Immature natural killer cell (primary cell): ENCODE measurements around the gene ARID5B. TPM values are rescaled to one million over a fixed set of nuclear protein-coding genes. Genes with fewer than 3 reads are reported as not detected.

Source experiments
- DNase-seq, 3 donors: peaks; one replicate each; pipeline ENCODE4 v3.0.0; 2022; ENCODE audit warnings: mixed read lengths in 1 of 3
- H3K27ac Mint-ChIP-seq, 6 donors: one replicate each; pipeline ENCODE4 v1.8.0; 2020; ENCODE audit warnings: mixed read lengths in 6 of 6, mild to moderate bottlenecking in 5 of 6, inconsistent platforms in 4 of 6, moderate library complexity in 3 of 6
- H3K27me3 Mint-ChIP-seq, 3 donors: one replicate each; pipeline ENCODE4 v1.8.0; 2020 to 2021; ENCODE audit warnings: low read depth in 3 of 3, mild to moderate bottlenecking in 3 of 3, mixed read lengths in 3 of 3, moderate library complexity in 3 of 3, inconsistent platforms in 1 of 3
- H3K36me3 Mint-ChIP-seq, 3 donors: one replicate each; pipeline ENCODE4 v1.8.0; 2020; ENCODE audit warnings: mixed read lengths in 3 of 3, inconsistent platforms in 2 of 3, mild to moderate bottlenecking in 2 of 3
- H3K4me1 Mint-ChIP-seq, 2 donors: one replicate each; pipeline ENCODE4 v1.8.0; 2020; ENCODE audit warnings: inconsistent platforms in 2 of 2, mild to moderate bottlenecking in 2 of 2, mixed read lengths in 2 of 2, moderate library complexity in 1 of 2
- H3K4me3 Mint-ChIP-seq, 5 donors: one replicate each; pipeline ENCODE4 v1.8.0; 2020; ENCODE audit warnings: mild to moderate bottlenecking in 5 of 5, mixed read lengths in 5 of 5, inconsistent platforms in 3 of 5, moderate library complexity in 3 of 5
- H3K9me3 Mint-ChIP-seq, 6 donors: one replicate each; pipeline ENCODE4 v1.8.0; 2020; ENCODE audit warnings: mild to moderate bottlenecking in 6 of 6, mixed read lengths in 6 of 6, inconsistent platforms in 4 of 6, moderate library complexity in 3 of 6
- polyA plus RNA-seq, 3 donors: library from polyadenylated mRNA; unstranded; fragments of 300-500 nt; fragmentation: Illumina TruSeq; gene quantifications; one replicate each; pipeline ENCODE4 v1.2.3, GENCODE V29; 2021

Gene ARID5B
- polyA plus RNA-seq, 3 donors from 2014 or later = 12.2 to 35.3 (median 22.1) TPM

DNA sequence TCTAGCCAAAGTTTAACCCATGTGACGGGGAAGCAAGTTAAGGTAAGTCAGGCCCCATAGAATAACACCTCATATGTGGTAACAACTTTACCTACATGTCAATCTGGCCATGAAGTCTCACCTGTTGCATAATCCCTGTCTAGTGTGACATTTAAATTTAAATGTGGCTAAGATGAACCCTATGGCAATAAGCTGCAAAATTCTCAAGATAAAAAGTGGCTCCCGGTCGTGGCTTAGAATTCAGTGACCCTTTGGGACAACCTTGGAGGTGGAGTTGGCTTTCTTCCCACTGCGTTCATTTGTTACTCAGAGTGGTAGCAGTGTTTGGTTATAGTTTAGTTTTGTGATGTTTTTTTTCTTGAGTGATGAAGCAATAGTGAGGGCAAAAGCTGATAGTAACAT lies 90.6 kb downstream of the ARID5B start:
- peak; percentile 34 to 43 (median 41) for DNase-seq
- Mint-ChIP-seq H3K9me3 (no peaks in the 10 kb centered on the region), H3K4me3 (peak overlapping the region; percentile 46 to 79 (median 75)), H3K27me3 (peaks cover 2 to 15% (median 12%) of the 10 kb centered on the region in 3 donors), H3K36me3 (peaks cover 3 to 7% (median 7%) of the 10 kb centered on the region in 3 donors), H3K27ac (peak overlapping the region; percentile 89 to 95 (median 94)), H3K4me1 (peaks cover 70 to 81% of the 10 kb centered on the region in 2 donors)

DNA sequence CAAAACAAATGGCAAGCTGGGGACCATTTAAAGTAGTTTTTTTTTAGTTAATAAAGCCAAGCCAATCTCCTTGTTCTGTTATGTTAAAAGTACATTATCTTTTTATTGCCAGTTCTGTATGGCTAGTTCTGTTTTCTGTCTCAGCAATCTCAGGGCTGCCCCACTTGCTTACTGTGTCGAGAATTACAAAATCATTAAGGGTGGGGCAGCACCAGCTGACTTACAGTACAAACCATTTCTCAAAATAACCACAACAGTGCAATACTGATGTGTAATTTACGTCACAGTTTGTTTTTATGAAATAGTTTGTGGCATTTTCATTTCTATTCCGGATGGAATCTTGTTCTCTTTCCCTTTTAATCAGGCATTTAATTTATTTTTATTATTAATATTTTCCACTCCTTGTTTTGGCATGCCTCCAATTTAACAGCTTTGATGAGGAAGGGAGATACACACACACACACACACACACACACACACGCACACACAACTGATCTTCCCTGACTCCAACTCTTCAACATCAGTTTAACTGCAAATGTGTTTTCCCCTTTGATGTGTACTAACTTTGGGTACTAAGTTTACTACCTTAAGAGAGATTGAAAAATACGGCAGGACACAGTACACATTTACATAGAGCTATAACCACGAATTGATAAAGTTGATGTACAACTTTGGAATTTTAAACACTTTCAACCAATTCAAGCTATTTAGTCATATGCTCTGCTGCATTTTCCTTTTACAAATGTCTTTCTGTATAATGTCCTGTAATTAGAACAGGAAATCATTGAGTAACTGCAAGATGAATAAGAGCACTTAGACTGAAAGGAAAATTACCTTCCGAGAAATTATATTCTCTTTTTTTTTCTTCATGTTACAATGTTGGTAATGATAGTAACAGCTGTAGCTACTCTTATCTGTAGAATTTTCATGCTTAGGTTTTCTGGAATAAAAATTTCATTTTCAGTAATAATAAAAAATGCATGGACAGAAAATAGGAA lies 91.5 kb downstream of the ARID5B start:
- DNase-seq = peak; percentile 79 to 82 (median 80)

DNA sequence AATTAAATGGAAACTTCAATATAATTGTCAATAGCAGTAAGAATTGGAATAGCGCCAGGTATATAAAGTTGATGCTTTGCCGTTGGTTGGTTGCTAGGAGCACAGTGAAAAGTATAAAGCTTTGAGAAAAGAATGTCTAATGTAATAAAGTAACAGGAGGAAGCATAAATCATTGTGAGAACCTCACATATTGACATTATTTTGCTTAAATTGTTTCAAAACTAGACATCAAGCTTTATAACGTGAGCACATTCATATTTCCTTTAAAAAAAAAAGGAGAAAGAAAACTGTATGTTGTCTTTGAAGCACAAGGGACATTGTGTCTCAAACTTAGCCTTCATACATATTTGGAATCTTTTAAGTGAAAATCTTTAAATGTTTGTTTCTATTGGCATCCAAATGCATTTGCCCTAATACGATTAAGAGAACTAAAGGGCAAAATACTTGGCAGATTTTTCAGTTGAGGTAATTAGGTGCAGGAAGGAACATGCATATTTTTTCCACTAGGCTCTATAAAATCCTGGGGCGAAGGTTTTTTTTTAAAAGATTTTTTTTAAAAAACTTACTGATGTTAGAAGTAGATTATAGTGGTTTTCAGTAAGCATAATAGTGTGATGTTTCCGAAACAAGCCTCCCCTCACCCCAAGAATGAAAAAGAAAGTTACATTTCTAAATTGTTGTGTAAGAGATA lies 92.4 kb downstream of the ARID5B start:
- H3K4me1 Mint-ChIP-seq = peaks cover 61 to 73% of the 10 kb centered on the region in 2 donors
- no peaks in the 10 kb centered on the region for H3K9me3 Mint-ChIP-seq
- H3K27ac Mint-ChIP-seq = peak overlapping the region; percentile 89 to 95 (median 94)
- peak overlapping the region; percentile 46 to 79 (median 75) for H3K4me3 Mint-ChIP-seq
- H3K27me3 Mint-ChIP-seq = peaks cover 2 to 15% (median 12%) of the 10 kb centered on the region in 3 donors
- peak; percentile 57 to 60 (median 57) for DNase-seq
- peaks cover 7 to 13% (median 7%) of the 10 kb centered on the region in 3 donors for H3K36me3 Mint-ChIP-seq

More for the DNA sequence above, 91.5 kb downstream of the ARID5B start:
- peak overlapping the region; percentile 46 to 79 (median 75) for H3K4me3 Mint-ChIP-seq
- peaks cover 61 to 72% of the 10 kb centered on the region in 2 donors for H3K4me1 Mint-ChIP-seq
- peaks cover 2 to 15% (median 12%) of the 10 kb centered on the region in 3 donors for H3K27me3 Mint-ChIP-seq
- peak overlapping the region; percentile 89 to 95 (median 94) for H3K27ac Mint-ChIP-seq
- H3K9me3 Mint-ChIP-seq = no peaks in the 10 kb centered on the region
- H3K36me3 Mint-ChIP-seq = peaks cover 4 to 7% (median 7%) of the 10 kb centered on the region in 3 donors

DNA sequence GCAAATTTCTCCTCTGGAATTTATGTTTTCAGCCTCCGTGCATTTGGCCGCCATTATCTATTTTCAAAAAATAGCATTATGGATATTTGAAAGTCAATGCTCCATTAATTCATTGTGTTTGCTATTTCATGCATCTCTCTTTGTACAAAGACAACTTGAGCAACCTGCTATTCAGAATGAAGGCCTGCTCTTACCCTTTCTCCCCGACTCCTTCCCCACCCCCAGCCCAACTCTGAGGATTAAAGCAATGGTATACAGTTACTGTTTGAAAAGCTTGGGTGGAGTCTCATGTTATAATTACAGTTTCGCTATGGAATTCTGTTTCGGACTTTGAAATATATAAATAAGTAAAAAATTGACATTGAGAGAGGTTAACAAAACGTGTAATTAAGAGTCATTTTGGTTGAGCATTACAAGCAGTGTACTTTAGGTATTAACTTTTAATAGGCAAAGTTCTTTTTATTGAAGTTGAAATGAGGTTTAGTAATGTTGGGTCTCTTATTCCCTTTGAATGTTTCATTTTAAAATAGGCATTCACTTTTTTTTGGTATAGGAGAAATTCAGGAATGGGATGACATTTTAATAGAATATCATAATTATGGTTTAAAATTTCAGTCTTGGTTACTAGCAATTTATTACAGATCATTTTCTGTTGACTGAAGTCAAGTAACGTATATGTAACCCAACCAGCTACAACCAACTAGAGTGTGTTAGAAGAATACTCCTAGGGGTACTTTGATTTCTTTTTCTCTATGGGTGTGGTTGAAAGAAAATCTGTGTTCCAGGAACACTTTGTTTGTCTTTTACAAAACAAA lies 93.1 kb downstream of the ARID5B start:
- Mint-ChIP-seq H3K27me3 (peaks cover 2 to 15% (median 13%) of the 10 kb centered on the region in 3 donors), H3K36me3 (peaks cover 8 to 16% (median 9%) of the 10 kb centered on the region in 3 donors), H3K4me1 (peaks cover 63 to 74% of the 10 kb centered on the region in 2 donors), H3K9me3 (no peaks in the 10 kb centered on the region), H3K27ac (peak overlapping the region; percentile 65 to 95 (median 94)), H3K4me3 (peak overlapping the region; percentile 7 to 79 (median 75))
- no peak for DNase-seq

- Mint-ChIP-seq H3K36me3 (peaks cover 12 to 21% (median 13%) of the 10 kb centered on the region in 3 donors), H3K27ac (peak overlapping the region in 5 of 6 donors; percentile 26 to 94 (median 61)), H3K4me1 (peaks cover 61 to 69% of the 10 kb centered on the region in 2 donors), H3K9me3 (no peaks in the 10 kb centered on the region), H3K4me3 (no peak overlapping the region), H3K27me3 (peaks cover 2 to 15% (median 14%) of the 10 kb centered on the region in 3 donors)
- no peak for DNase-seq
Observed at GRCh38 chr10:61995220-61995503, 93.7 kb downstream of the ARID5B start.

GRCh38 chr10:61998937-61999336 lies 97.4 kb downstream of the ARID5B start:
- Mint-ChIP-seq H3K36me3 (peaks cover 19 to 31% (median 20%) of the 10 kb centered on the region in 3 donors), H3K27me3 (peaks cover 0 to 2% (median 1%) of the 10 kb centered on the region in 3 donors), H3K9me3 (no peaks in the 10 kb centered on the region), H3K4me1 (peaks cover 31 to 38% of the 10 kb centered on the region in 2 donors), H3K27ac (peak overlapping the region in 5 of 6 donors; percentile 7 to 69 (median 60)), H3K4me3 (no peak overlapping the region)
- DNase-seq = no peak

DNA sequence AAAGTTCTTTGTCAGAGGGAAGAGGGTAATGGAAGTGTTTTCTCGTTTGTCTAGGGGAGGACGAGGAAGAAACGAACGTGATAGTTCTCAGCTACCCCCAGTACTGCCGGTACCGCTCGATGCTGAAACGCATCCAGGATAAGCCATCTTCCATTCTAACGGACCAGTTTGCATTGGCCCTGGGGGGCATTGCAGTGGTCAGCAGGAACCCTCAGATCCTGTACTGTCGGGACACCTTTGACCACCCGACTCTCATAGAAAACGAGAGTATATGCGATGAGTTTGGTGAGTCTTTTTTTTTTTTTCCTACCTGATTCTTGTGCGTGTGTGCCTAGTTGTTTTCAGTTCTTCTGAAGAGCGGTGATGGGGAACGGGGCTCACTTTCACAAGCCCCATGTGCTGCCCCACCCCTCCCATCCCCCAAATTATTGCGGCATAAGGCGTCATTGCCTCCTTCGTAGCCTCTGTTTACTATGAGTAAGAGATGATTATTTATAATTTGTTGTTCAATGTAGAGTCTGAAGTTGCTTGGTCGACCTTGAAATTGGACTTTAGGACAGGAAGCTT lies 98.6 kb downstream of the ARID5B start:
- peak overlapping the region in 2 of 6 donors; percentile 14 to 53 for H3K27ac Mint-ChIP-seq
- no peak for DNase-seq
- H3K36me3 Mint-ChIP-seq = peaks cover 23 to 31% (median 24%) of the 10 kb centered on the region in 3 donors
- H3K4me1 Mint-ChIP-seq = peaks cover 31 to 37% of the 10 kb centered on the region in 2 donors
- H3K27me3 Mint-ChIP-seq = peaks cover 0 to 2% (median 1%) of the 10 kb centered on the region in 3 donors
- no peak overlapping the region for H3K4me3 Mint-ChIP-seq
- H3K9me3 Mint-ChIP-seq = no peaks in the 10 kb centered on the region

- Mint-ChIP-seq H3K4me3 (peak overlapping the region in 1 of 5 donors; percentile 6), H3K27ac (peak overlapping the region in 4 of 6 donors; percentile 0 to 79 (median 48)), H3K4me1 (peaks cover 31 to 37% of the 10 kb centered on the region in 2 donors), H3K36me3 (peaks cover 23 to 31% (median 25%) of the 10 kb centered on the region in 3 donors), H3K9me3 (no peaks in the 10 kb centered on the region), H3K27me3 (peaks cover 0 to 2% (median 1%) of the 10 kb centered on the region in 3 donors)
- DNase-seq = no peak
Observed at GRCh38 chr10:62000726-62001125, 99.2 kb downstream of the ARID5B start.

GRCh38 chr10:62001898-62002297 lies 100.4 kb downstream of the ARID5B start:
- H3K4me3 Mint-ChIP-seq = no peak overlapping the region
- no peak for DNase-seq
- H3K4me1 Mint-ChIP-seq = peaks cover 37 to 45% of the 10 kb centered on the region in 2 donors
- peaks cover 0 to 2% (median 1%) of the 10 kb centered on the region in 3 donors for H3K27me3 Mint-ChIP-seq
- peaks cover 26 to 31% (median 30%) of the 10 kb centered on the region in 3 donors for H3K36me3 Mint-ChIP-seq
- H3K9me3 Mint-ChIP-seq = no peaks in the 10 kb centered on the region
- peak overlapping the region in 1 of 6 donors; percentile 48 for H3K27ac Mint-ChIP-seq

DNA sequence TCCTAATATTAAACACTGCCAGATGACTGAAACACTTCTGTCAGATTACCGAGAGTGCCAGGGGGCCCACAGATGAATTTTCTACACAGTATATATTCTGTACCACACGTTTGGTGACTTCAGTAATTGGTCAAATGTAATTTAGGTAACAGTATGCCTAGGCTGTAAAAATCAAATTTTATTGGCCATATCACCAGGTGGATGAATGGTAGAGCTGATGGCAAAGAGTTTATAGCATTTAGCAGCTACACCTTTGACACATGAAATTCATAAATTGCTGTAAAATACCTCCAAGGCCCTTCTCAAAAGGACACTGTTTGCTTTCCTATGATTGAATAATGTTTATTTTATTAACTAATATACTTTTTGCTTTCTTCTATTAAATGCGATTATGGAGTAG lies 101.3 kb downstream of the ARID5B start:
- Mint-ChIP-seq H3K27ac (no peak overlapping the region), H3K4me3 (no peak overlapping the region), H3K27me3 (peaks cover 0 to 2% (median 1%) of the 10 kb centered on the region in 3 donors), H3K9me3 (no peaks in the 10 kb centered on the region), H3K4me1 (peaks cover 43 to 54% of the 10 kb centered on the region in 2 donors), H3K36me3 (peaks cover 23 to 33% (median 33%) of the 10 kb centered on the region in 3 donors)
- no peak for DNase-seq

- no peaks in the 10 kb centered on the region for H3K9me3 Mint-ChIP-seq
- H3K4me3 Mint-ChIP-seq = no peak overlapping the region
- DNase-seq = no peak
- H3K4me1 Mint-ChIP-seq = peaks cover 40 to 53% of the 10 kb centered on the region in 2 donors
- H3K27ac Mint-ChIP-seq = peak overlapping the region in 2 of 6 donors; percentile 13 to 38
- H3K36me3 Mint-ChIP-seq = peaks cover 19 to 33% (median 27%) of the 10 kb centered on the region in 3 donors
- H3K27me3 Mint-ChIP-seq = peaks cover 0 to 2% (median 1%) of the 10 kb centered on the region in 3 donors
Observed at GRCh38 chr10:62004042-62004441, 102.5 kb downstream of the ARID5B start.

- peaks cover 42 to 65% of the 10 kb centered on the region in 2 donors for H3K4me1 Mint-ChIP-seq
- no peak overlapping the region for H3K4me3 Mint-ChIP-seq
- H3K27ac Mint-ChIP-seq = peak overlapping the region in 3 of 6 donors; percentile 14 to 62 (median 42)
- H3K36me3 Mint-ChIP-seq = peaks cover 15 to 25% (median 19%) of the 10 kb centered on the region in 3 donors
- H3K27me3 Mint-ChIP-seq = peaks cover 0 to 1% (median 0%) of the 10 kb centered on the region in 3 donors
- no peaks in the 10 kb centered on the region for H3K9me3 Mint-ChIP-seq
- no peak for DNase-seq
Observed at GRCh38 chr10:62005281-62005680, 103.8 kb downstream of the ARID5B start.
